Right lobe of liver (tissue), 4 donors: ENCODE results near the gene CALHM5.

Experiments used
- CTCF ChIP-seq, 4 donors: fragments of 200-600 bp in 3 of 4; fragments of 450-650 bp in 1 of 4; IDR thresholded peaks; one replicate each; pipeline versions ENCODE4 v1.5.1 to v1.8.0; 2016 to 2022; ENCODE audit warnings: antibody characterized with exemption in 4 of 4, mild to moderate bottlenecking in 2 of 4
- POLR2A ChIP-seq: fragments of 450-650 bp; IDR thresholded peaks from one replicate; pipeline ENCODE4 v1.6.1; 2017; ENCODE audit warnings: antibody characterized with exemption, mild to moderate bottlenecking
- donor health status: DM: no; HTN: no; CAD: no.
- donor health status: DM: no; HTN: no; CAD: no.
- donor health status: DM: no; HTN: yes; CAD: no.

GRCh38 chr6:116570856-116571682 lies 59.6 kb downstream of the CALHM5 start, which contains the start of gene RWDD1:
- TF ChIP-seq CTCF (IDR thresholded peaks at IDR 0.05) (peak in 1 of 4 donors; percentile 21), POLR2A (peak; percentile 82)
